Measurements from ENCODE around the gene ZNF253. TPM values are rescaled to one million over a fixed set of nuclear protein-coding genes. Genes with fewer than 3 reads are reported as not detected.
"Not testable (repeated sequence)": the region's sequence is repeated elsewhere in the genome, so short reads cannot be mapped to it uniquely, and the experiment has no call there.

ZNF253 gene
- total RNA-seq, 1 donor from 2014 or later = 59.4 TPM

- Mint-ChIP-seq H3K9me3 (ENCODE audit: low read depth) (no peaks in the 10 kb centered on the region), H3K4me1 (ENCODE audit: low read depth) (no peaks in the 10 kb centered on the region), H3K27ac (no peak overlapping the region), H3K36me3 (ENCODE audit: insufficient read depth) (peaks cover 3% of the 10 kb centered on the region), H3K4me3 (ENCODE audit: low read depth) (no peak overlapping the region), H3K27me3 (no peaks in the 10 kb centered on the region)
- TF ChIP-seq CTCF (IDR thresholded peaks at IDR 0.05; ENCODE audit: unreplicated experiment) = no peak
- DNase-seq (ENCODE audit: low spot score, unreplicated experiment) = no peak
Measured at GRCh38 chr19:19858751-19859150, 6.9 kb upstream of the ZNF253 start.

- no peak for TF ChIP-seq CTCF (IDR thresholded peaks at IDR 0.05; ENCODE audit: unreplicated experiment)
- Mint-ChIP-seq H3K36me3 (ENCODE audit: insufficient read depth) (peaks cover 5% of the 10 kb centered on the region), H3K4me3 (ENCODE audit: low read depth) (peak overlapping the region; percentile 88), H3K9me3 (ENCODE audit: low read depth) (no peaks in the 10 kb centered on the region), H3K27me3 (no peaks in the 10 kb centered on the region), H3K27ac (peak overlapping the region; percentile 94), H3K4me1 (ENCODE audit: low read depth) (no peaks in the 10 kb centered on the region)
- DNase-seq (ENCODE audit: low spot score, unreplicated experiment) = peak; percentile 49
Measured at GRCh38 chr19:19860756-19861390, 4.8 kb upstream of the ZNF253 start.

GRCh38 chr19:19866611-19867248 lies 1.0 kb downstream of the ZNF253 start:
- peak overlapping the region; percentile 100 for H3K4me3 Mint-ChIP-seq (ENCODE audit: low read depth)
- H3K4me1 Mint-ChIP-seq (ENCODE audit: low read depth) = peaks cover 21% of the 10 kb centered on the region
- TF ChIP-seq CTCF (IDR thresholded peaks at IDR 0.05; ENCODE audit: unreplicated experiment) = no peak
- H3K27ac Mint-ChIP-seq = peak overlapping the region; percentile 100
- no peaks in the 10 kb centered on the region for H3K9me3 Mint-ChIP-seq (ENCODE audit: low read depth)
- peaks cover 17% of the 10 kb centered on the region for H3K36me3 Mint-ChIP-seq (ENCODE audit: insufficient read depth)
- no peaks in the 10 kb centered on the region for H3K27me3 Mint-ChIP-seq
- DNase-seq (ENCODE audit: low spot score, unreplicated experiment) = peak; percentile 35

DNA sequence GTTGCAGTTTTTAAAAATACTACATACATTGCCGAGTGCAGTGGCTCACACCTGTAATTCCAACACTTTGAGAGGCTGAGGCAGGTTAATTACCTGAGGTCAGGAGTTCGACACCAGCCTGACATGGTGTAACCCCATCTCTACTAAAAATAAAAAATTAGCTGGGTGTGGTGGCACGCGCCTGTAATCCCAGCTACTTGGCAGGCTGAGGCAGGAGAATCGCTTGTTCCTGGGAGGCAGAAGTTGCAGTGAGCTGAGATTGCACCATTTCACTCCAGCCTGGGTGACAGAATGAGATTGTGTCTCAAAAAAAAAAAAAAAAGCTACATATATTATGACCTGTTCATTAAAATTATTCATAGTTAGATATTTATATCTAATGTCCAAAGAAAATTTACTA lies 4.4 kb downstream of the ZNF253 start:
- not testable (repeated sequence) for H3K9me3 Mint-ChIP-seq (ENCODE audit: low read depth); H3K27ac Mint-ChIP-seq; DNase-seq (ENCODE audit: low spot score, unreplicated experiment); H3K4me3 Mint-ChIP-seq (ENCODE audit: low read depth); H3K27me3 Mint-ChIP-seq
- H3K4me1 Mint-ChIP-seq (ENCODE audit: low read depth) = peaks cover 21% of the 10 kb centered on the region
- H3K36me3 Mint-ChIP-seq (ENCODE audit: insufficient read depth) = peaks cover 43% of the 10 kb centered on the region

GRCh38 chr19:19871932-19872331 lies 6.2 kb downstream of the ZNF253 start:
- no peak for TF ChIP-seq CTCF (IDR thresholded peaks at IDR 0.05; ENCODE audit: unreplicated experiment)
- Mint-ChIP-seq H3K4me3 (ENCODE audit: low read depth) (no peak overlapping the region), H3K36me3 (ENCODE audit: insufficient read depth) (peaks cover 56% of the 10 kb centered on the region), H3K4me1 (ENCODE audit: low read depth) (peaks cover 21% of the 10 kb centered on the region), H3K9me3 (ENCODE audit: low read depth) (peaks cover 11% of the 10 kb centered on the region), H3K27ac (peak overlapping the region; percentile 45), H3K27me3 (no peaks in the 10 kb centered on the region)
- no peak for DNase-seq (ENCODE audit: low spot score, unreplicated experiment)

GRCh38 chr19:19873381-19873780 lies 7.7 kb downstream of the ZNF253 start:
- no peak overlapping the region for H3K27ac Mint-ChIP-seq
- no peak overlapping the region for H3K4me3 Mint-ChIP-seq (ENCODE audit: low read depth)
- TF ChIP-seq CTCF (IDR thresholded peaks at IDR 0.05; ENCODE audit: unreplicated experiment) = no peak
- no peaks in the 10 kb centered on the region for H3K27me3 Mint-ChIP-seq
- DNase-seq (ENCODE audit: low spot score, unreplicated experiment) = no peak
- peaks cover 10% of the 10 kb centered on the region for H3K4me1 Mint-ChIP-seq (ENCODE audit: low read depth)
- peaks cover 66% of the 10 kb centered on the region for H3K36me3 Mint-ChIP-seq (ENCODE audit: insufficient read depth)
- peaks cover 15% of the 10 kb centered on the region for H3K9me3 Mint-ChIP-seq (ENCODE audit: low read depth)

All from progenitor cell of endocrine pancreas (in vitro differentiated cells).